ENCODE measurements around the gene UPK3A. TPM values are rescaled to one million over a fixed set of nuclear protein-coding genes. Genes with fewer than 3 reads are reported as not detected.
A peak's percentile ranks its signal among the peaks of the same experiment; 100 is the strongest.

Gene UPK3A
- total and polyA plus RNA-seq, 2 of the 13 experiments (the other 11 are each of a cell fraction or from before 2014, with no cell fraction given): 10.5 to 13.8 TPM

- TF ChIP-seq ZNF503 (CRISPR knock-in tag; IDR thresholded peaks at IDR 0.05) (peak; percentile 68; the same call in 1 of the 2 replicates), ZNF121 (CRISPR knock-in tag; IDR thresholded peaks at IDR 0.05) (peak; percentile 36; the same call in 1 of the 2 replicates), SATB2 (CRISPR knock-in tag; IDR thresholded peaks at IDR 0.05) (0 out of 2 replicates have a peak, but pooled peaks have one; percentile 15), BCL3 (CRISPR knock-in tag; IDR thresholded peaks at IDR 0.05) (no peak), HES4 (CRISPR knock-in tag; IDR thresholded peaks at IDR 0.05; ENCODE audit: borderline replicate concordance) (peak; percentile 7; the same call in 1 of the 2 replicates), STAT5B (CRISPR knock-in tag; IDR thresholded peaks at IDR 0.05) (0 out of 2 replicates have a peak, but pooled peaks have one; percentile 38), ZSCAN5A (CRISPR knock-in tag; IDR thresholded peaks at IDR 0.05; ENCODE audit: borderline replicate concordance) (peak; percentile 83; the same call in 1 of the 2 replicates), ZSCAN21 (CRISPR knock-in tag; IDR thresholded peaks at IDR 0.05; ENCODE audit: borderline replicate concordance) (0 out of 2 replicates have a peak, but pooled peaks have one; percentile 65), IRX3 (CRISPR knock-in tag; IDR thresholded peaks at IDR 0.05; ENCODE audit: borderline replicate concordance, low read depth) (peak; percentile 93), TRIM24 (CRISPR knock-in tag; IDR thresholded peaks at IDR 0.05) (no peak)
- TF ChIP-seq, protein P1, sequence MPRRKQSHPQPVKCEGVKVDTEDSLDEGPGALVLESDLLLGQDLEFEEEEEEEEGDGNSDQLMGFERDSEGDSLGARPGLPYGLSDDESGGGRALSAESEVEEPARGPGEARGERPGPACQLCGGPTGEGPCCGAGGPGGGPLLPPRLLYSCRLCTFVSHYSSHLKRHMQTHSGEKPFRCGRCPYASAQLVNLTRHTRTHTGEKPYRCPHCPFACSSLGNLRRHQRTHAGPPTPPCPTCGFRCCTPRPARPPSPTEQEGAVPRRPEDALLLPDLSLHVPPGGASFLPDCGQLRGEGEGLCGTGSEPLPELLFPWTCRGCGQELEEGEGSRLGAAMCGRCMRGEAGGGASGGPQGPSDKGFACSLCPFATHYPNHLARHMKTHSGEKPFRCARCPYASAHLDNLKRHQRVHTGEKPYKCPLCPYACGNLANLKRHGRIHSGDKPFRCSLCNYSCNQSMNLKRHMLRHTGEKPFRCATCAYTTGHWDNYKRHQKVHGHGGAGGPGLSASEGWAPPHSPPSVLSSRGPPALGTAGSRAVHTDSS (CRISPR knock-in tag; conservative IDR thresholded peaks at IDR 0.05): no peak
- TF ChIP-seq, protein P2, sequence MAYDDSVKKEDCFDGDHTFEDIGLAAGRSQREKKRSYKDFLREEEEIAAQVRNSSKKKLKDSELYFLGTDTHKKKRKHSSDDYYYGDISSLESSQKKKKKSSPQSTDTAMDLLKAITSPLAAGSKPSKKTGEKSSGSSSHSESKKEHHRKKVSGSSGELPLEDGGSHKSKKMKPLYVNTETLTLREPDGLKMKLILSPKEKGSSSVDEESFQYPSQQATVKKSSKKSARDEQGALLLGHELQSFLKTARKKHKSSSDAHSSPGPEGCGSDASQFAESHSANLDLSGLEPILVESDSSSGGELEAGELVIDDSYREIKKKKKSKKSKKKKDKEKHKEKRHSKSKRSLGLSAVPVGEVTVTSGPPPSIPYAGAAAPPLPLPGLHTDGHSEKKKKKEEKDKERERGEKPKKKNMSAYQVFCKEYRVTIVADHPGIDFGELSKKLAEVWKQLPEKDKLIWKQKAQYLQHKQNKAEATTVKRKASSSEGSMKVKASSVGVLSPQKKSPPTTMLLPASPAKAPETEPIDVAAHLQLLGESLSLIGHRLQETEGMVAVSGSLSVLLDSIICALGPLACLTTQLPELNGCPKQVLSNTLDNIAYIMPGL (CRISPR knock-in tag; IDR thresholded peaks at IDR 0.05; ENCODE audit: borderline replicate concordance in 1 of 2, low read depth in 1 of 2): peak; percentile 51 to 59; a peak in 2 of 4 replicates
- TF ChIP-seq, protein P3, sequence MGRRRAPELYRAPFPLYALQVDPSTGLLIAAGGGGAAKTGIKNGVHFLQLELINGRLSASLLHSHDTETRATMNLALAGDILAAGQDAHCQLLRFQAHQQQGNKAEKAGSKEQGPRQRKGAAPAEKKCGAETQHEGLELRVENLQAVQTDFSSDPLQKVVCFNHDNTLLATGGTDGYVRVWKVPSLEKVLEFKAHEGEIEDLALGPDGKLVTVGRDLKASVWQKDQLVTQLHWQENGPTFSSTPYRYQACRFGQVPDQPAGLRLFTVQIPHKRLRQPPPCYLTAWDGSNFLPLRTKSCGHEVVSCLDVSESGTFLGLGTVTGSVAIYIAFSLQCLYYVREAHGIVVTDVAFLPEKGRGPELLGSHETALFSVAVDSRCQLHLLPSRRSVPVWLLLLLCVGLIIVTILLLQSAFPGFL (CRISPR knock-in tag; IDR thresholded peaks at IDR 0.05): no peak
- TF ChIP-seq, protein P4, sequence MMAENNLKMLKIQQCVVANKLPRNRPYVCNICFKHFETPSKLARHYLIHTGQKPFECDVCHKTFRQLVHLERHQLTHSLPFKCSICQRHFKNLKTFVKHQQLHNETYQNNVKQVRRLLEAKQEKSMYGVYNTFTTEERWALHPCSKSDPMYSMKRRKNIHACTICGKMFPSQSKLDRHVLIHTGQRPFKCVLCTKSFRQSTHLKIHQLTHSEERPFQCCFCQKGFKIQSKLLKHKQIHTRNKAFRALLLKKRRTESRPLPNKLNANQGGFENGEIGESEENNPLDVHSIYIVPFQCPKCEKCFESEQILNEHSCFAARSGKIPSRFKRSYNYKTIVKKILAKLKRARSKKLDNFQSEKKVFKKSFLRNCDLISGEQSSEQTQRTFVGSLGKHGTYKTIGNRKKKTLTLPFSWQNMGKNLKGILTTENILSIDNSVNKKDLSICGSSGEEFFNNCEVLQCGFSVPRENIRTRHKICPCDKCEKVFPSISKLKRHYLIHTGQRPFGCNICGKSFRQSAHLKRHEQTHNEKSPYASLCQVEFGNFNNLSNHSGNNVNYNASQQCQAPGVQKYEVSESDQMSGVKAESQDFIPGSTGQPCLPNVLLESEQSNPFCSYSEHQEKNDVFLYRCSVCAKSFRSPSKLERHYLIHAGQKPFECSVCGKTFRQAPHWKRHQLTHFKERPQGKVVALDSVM (CRISPR knock-in tag; IDR thresholded peaks at IDR 0.05): peak; percentile 40; the same call in 1 of the 2 replicates
Observed at GRCh38 chr22:45309422-45310227, 24.9 kb downstream of the UPK3A start, which contains the start of gene FAM118A (continued).
